Measurements from ENCODE around the gene ARSB. TPM values are rescaled to one million over a fixed set of nuclear protein-coding genes. Genes with fewer than 3 reads are reported as not detected.

Gene ARSB
- total RNA-seq, 2 experiments from 2014 or later: 9.2 TPM

GRCh38 chr5:78922879-78923621 lies 62.1 kb downstream of the ARSB start:
- intact Hi-C loops (cut with micrococcal nuclease; ENCODE audit: unreplicated experiment): no loop called here
- Histone ChIP-seq H4K20me1 (ENCODE audit: insufficient read depth, low read length) (no peaks in the 10 kb centered on the region), H2AFZ (ENCODE audit: low read length) (no peak overlapping the region), H3K36me3 (ENCODE audit: insufficient read depth, low read length) (no peaks in the 10 kb centered on the region), H3K27ac (ENCODE audit: low read depth, low read length, poor library complexity, severe bottlenecking) (no peak overlapping the region), H3K9me3 (ENCODE audit: low read length) (no peaks in the 10 kb centered on the region), H3K4me1 (ENCODE audit: insufficient read depth, low read length, poor library complexity, severe bottlenecking) (no peaks in the 10 kb centered on the region), H3K79me2 (ENCODE audit: insufficient read depth, low read depth, low read length) (no peaks in the 10 kb centered on the region), H3K9me2 (ENCODE audit: insufficient read depth, low read length) (no peaks in the 10 kb centered on the region), H3K4me2 (ENCODE audit: low read length) (no peak overlapping the region), H3K4me3 (ENCODE audit: low read depth, low read length, poor library complexity, severe bottlenecking) (no peak overlapping the region)
- no TSS peak for BruUV-seq (replicated peaks)
- ChIA-PET CTCF (ENCODE audit: unreplicated experiment) (no interaction called here), POLR2A (interaction anchor here (0.7 to 0.8 kb wide), 2 partner anchors 12 to 107 kb away, joined by 3 read pairs; no protein-coding TSS in a partner anchor)
- TF ChIP-seq CTCF (conservative IDR thresholded peaks at IDR 0.05; ENCODE audit: low read length) (no peak), EZH2phosphoT487 (IDR thresholded peaks at IDR 0.05; ENCODE audit: borderline replicate concordance, low read depth, low read length) (no peak)
- no peak for DNase-seq (ENCODE audit: low spot score)

- Histone ChIP-seq H3K36me3 (ENCODE audit: insufficient read depth, low read length) (no peaks in the 10 kb centered on the region), H3K4me3 (ENCODE audit: low read depth, low read length, poor library complexity, severe bottlenecking) (no peak overlapping the region), H4K20me1 (ENCODE audit: insufficient read depth, low read length) (no peaks in the 10 kb centered on the region), H2AFZ (ENCODE audit: low read length) (no peak overlapping the region), H3K9me3 (ENCODE audit: low read length) (no peaks in the 10 kb centered on the region), H3K27ac (ENCODE audit: low read depth, low read length, poor library complexity, severe bottlenecking) (no peak overlapping the region), H3K4me2 (ENCODE audit: low read length) (no peak overlapping the region), H3K9me2 (ENCODE audit: insufficient read depth, low read length) (no peaks in the 10 kb centered on the region), H3K4me1 (ENCODE audit: insufficient read depth, low read length, poor library complexity, severe bottlenecking) (no peaks in the 10 kb centered on the region), H3K79me2 (ENCODE audit: insufficient read depth, low read depth, low read length) (no peaks in the 10 kb centered on the region)
- BruUV-seq (replicated peaks): no TSS peak
- CTCF ChIA-PET (ENCODE audit: unreplicated experiment): no interaction called here
- POLR2A ChIA-PET: interaction anchor here (1.3 kb wide), 1 partner anchor 22 kb away, joined by 3 read pairs; no protein-coding TSS in a partner anchor
- DNase-seq (ENCODE audit: low spot score): peak; percentile 43
- intact Hi-C loops (cut with micrococcal nuclease; ENCODE audit: unreplicated experiment): no loop called here
- TF ChIP-seq CTCF (conservative IDR thresholded peaks at IDR 0.05; ENCODE audit: low read length) (peak; percentile 57), EZH2phosphoT487 (IDR thresholded peaks at IDR 0.05; ENCODE audit: borderline replicate concordance, low read depth, low read length) (no peak)
Observed at GRCh38 chr5:78920604-78921003, 64.5 kb downstream of the ARSB start.

- Histone ChIP-seq H3K9me2 (ENCODE audit: insufficient read depth, low read length) (no peaks in the 10 kb centered on the region), H3K36me3 (ENCODE audit: insufficient read depth, low read length) (no peaks in the 10 kb centered on the region), H3K4me1 (ENCODE audit: insufficient read depth, low read length, poor library complexity, severe bottlenecking) (no peaks in the 10 kb centered on the region), H3K79me2 (ENCODE audit: insufficient read depth, low read depth, low read length) (no peaks in the 10 kb centered on the region), H2AFZ (ENCODE audit: low read length) (no peak overlapping the region), H3K4me2 (ENCODE audit: low read length) (no peak overlapping the region), H4K20me1 (ENCODE audit: insufficient read depth, low read length) (no peaks in the 10 kb centered on the region), H3K27ac (ENCODE audit: low read depth, low read length, poor library complexity, severe bottlenecking) (no peak overlapping the region), H3K9me3 (ENCODE audit: low read length) (no peaks in the 10 kb centered on the region), H3K4me3 (ENCODE audit: low read depth, low read length, poor library complexity, severe bottlenecking) (no peak overlapping the region)
- intact Hi-C loops (cut with micrococcal nuclease; ENCODE audit: unreplicated experiment): no loop called here
- no peak for DNase-seq (ENCODE audit: low spot score)
- ChIA-PET POLR2A (interaction anchor here (1.3 kb wide), 1 partner anchor 21 kb away, joined by 3 read pairs; no protein-coding TSS in a partner anchor), CTCF (ENCODE audit: unreplicated experiment) (no interaction called here)
- BruUV-seq (replicated peaks): no TSS peak
- TF ChIP-seq CTCF (conservative IDR thresholded peaks at IDR 0.05; ENCODE audit: low read length) (no peak), EZH2phosphoT487 (IDR thresholded peaks at IDR 0.05; ENCODE audit: borderline replicate concordance, low read depth, low read length) (no peak)
Observed at GRCh38 chr5:78919796-78920195, 65.3 kb downstream of the ARSB start.

Measured in OCI-LY7 (cell line).